GM19043 (cell line): ENCODE measurements around the gene RBM44.
"Not testable (repeated sequence)": the region's sequence is repeated elsewhere in the genome, so short reads cannot be mapped to it uniquely, and the experiment has no call there.

Experiments
- ATAC-seq: cut with Tn5 transposase; IDR thresholded peaks from one replicate; pipeline ENCODE4 v1.9.1; 2021; ENCODE audit warnings: low read depth; ENCODE audit not compliant: unreplicated experiment

RBM44 gene

DNA sequence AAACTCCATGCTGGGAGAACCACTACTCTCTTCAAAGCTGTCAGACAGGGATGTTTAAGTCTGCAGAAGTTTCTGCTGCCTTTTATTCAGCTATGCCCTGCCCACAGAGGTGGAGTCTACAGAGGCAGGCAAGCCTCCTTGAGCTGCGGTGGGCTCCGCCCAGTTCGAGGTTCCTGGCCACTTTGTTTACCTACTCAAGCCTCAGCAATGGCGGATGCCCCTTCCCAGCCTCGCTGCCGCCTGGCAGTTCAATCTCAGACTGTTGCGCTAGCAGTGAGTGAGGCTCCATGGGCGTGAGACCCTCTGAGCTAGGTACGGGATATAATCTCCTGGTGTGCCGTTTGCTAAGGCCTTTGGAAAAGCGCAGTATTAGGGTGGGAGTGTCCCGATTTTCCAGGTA is 50.4 kb downstream of the RBM44 start:
- ATAC-seq: not testable (repeated sequence)

DNA sequence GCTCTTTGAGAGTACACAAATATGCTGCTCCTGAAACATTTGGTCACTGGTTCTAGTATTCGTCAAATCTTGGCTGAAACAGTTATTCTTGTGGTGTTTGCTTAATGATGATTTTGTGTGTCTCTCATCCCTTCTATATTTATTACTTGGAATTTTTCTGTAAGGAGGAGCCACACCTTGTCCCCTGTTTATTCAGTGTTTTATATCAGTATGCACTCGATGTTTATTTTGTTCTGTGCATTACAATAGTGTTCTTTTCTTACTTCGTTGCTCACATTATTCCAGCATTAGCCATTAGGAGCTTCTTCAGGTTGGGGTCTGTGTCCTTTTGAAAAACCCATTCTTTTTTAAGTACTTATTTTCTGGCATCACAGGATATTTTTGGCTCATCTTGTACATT is 55.7 kb downstream of the RBM44 start:
- ATAC-seq: no peak

DNA sequence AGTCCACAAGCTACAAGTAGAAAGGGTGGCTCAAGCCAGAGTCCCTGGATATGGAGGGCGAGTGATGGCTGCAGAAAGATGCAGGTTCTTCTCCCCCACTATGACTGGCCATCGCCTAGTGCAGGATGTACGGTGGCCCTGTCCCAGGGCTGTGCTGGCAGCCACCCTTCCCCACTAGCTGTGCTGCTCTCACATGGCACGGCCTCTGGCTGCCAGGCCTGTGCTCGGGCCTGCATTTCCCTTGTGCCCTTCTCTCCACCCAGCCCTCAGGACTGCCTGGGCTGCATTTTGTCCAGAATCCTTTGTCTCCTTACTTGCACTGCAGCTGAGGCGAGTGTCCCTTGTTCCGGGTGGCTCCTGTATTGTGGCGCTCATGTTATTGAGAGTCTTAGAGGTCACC is 59.2 kb downstream of the RBM44 start:
- no peak for ATAC-seq

DNA sequence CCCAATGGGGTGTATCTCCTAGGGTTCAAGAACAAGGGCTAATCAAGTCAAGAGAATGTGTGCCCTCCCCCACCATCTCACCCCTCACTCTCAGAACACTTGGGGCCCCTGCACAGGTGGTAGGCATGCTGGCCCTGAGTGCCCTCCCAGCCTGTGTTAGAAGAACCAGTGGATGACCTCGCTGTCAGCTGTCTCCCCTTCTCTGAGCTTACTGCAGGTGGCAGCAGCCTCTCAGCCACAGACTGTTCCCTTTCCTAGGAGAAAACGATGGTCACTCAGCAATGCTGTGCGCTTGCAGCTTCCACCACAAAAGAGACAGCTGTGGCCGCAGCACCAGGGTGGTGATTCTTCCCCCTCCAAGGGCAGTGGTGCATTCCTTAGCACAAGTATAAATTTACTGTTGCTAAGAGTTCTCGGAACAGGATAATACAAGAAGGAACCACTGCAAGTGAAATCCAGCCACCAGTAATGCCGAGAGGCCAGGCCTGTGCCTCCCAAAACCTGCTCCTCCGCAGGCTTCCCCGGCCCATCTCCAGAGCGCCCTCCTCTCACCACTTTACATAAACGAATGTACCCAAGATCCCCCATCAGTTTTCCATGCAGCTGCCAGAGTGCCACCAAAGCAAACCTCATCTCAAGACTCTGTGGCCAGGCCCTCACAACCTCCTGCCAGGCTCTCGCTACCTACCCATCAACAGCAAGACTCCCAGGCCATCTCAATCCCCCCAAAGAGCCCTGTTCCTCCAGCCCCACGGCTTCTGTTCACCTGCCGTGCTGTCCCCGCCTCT is 59.9 kb downstream of the RBM44 start:
- ATAC-seq: no peak

DNA sequence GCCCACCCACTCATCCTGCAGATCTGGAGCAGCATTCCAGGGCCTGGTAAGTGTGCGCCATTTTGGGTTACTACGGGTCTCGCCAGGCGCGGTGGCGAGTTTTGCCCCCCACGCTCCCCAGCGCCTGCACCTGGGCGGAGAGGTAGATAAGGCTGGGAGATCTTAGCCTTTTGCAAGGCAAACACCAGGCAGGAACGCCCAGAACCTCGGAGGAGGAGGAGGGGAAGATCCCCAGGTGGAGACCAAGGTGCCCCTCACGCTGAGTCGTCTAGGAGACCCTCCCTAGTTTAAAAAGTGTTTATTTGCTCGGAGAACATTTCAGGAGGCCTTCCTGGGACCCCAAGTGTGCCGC is 60.5 kb downstream of the RBM44 start:
- ATAC-seq: no peak

DNA sequence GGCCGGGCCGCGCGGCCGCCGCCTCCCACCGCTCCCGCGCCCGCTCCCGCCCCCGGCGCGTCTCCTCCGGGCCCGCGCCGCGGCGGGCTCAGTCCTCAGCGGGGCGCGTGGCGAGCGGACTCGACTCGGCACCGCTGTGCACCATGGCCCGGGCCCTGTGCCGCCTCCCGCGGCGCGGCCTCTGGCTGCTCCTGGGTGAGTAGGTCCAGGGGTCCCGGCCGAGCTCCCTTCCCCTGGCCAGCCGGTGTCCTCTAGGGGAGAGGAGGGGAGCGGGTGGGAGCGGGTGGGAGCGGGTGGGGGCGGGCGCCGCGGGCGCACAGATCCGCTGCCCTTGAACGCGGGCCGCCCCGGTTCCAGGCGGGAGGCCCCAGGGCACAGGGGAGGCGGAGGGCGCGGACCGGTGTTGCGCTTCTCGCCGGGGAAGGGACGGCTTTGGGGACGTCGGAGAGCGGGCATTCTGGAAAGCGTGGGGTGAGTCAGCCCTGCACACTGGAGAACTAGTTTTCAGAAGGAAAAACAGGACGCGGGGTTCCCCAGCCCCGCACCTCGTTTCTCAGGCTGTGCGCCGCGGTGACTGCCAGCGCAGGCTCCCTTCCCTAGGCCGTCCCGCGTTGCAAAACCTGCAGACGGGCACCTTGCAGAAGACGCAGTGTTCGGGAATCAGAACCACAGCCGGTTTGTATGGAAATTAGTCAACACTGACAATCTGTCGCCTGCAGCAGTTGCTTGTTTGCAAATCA is 61.1 kb downstream of the RBM44 start, which contains the start of gene RAMP1:
TSS of gene RAMP1 (plus strand) at position 91 of the 740 bp plus-strand sequence. CDS start at position 144, 53 bp downstream.
- no peak for ATAC-seq

DNA sequence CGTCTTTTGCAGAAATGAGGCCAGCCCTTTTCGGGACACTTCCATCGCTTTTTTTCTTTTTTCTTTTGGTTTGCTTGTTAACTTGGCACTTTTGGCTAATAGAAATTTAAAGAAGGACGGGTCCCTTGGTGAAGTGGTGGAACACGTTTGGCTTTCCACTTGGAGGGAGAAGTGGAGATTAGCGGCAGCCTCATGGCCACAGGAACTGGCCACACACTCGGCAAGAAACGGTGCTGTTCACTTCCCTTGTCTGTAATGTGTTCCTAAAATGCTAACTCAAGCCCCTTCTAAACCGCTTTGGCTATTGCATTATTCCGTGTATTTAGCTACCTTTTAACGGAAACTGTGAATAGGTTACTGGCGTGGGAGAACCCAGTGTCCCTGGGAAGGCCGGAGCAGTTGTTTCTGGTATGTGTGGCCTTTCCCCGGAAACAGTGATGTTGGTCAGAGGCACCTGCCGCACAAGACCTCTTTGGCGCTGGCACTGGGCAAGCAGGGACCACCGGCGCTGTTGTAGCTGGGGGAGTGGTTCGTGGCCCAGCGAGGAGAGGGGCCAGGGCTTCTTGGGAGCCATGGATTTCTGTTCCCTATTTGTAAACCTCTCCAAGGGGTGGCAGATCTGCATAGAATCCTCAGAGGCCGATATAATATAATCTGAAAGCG is 61.8 kb downstream of the RBM44 start:
- no peak for ATAC-seq

DNA sequence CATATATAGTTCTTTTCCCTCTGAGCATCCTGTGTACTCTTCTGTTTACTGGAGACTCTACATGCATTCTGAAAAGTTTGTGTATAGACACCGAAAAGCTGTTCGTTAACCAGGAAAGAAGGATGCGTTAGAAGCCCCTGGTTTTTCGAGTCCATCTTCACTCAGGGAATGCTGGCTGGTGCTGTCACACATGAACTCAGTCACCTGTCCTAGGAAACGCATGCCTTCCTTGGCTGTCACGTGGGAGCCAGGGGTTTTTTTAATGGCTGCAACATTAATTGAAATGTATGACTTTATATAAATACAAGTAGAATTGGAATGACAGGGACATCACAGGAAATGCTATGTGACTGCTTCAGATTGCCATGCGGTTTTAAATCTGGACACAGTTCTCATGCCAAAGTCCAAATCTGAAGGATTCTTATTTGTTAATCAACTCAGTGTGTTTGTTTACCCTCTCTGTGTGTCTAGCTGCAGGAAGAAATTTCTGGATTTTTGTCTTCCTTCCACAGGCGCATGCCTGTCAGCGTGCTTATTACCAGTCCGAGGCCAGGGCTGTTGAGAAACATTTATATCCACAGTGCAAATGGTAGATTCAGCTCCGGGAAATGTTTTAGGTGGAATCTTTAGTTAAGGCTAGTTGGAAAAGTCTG is 63.4 kb downstream of the RBM44 start:
- ATAC-seq: no peak

DNA sequence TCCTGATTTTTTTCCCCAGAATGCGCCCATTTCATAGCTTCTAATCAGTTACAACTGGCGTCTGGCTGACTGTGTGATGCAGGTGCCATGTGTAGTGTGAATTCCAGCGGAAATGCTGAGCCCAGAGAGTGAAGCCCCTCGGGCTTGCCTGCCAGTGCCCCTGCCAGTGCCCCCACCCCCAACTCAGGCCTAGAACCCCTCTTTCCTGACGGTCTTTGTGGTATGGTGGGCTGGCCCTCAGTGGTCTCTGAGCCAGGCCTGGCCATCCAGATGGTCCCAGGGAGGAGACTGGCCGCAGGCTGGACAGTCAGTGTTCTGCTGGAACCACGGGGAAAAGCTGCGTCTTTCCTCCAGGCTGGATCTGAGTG is 63.9 kb downstream of the RBM44 start:
- no peak for ATAC-seq

DNA sequence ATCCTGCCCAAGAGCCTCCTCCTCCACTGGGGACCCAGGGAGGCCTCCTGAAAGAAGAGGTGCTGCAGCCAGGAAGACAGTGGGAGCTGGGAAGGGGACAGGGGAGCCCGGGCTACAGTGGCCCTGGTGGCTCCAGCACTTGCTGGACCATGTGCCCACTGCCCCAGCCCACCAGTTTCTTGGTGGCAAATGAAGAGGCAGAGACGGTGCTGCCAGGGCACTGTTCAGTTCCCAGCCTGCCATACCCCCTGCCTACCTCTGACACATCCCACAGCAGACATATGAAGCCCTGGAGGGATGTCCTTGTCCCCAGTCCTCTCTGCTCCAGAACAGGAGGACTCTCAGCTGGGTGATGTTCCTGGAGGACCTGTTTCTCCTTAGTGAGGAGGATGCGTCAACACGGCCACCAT is 64.5 kb downstream of the RBM44 start:
- ATAC-seq: no peak

DNA sequence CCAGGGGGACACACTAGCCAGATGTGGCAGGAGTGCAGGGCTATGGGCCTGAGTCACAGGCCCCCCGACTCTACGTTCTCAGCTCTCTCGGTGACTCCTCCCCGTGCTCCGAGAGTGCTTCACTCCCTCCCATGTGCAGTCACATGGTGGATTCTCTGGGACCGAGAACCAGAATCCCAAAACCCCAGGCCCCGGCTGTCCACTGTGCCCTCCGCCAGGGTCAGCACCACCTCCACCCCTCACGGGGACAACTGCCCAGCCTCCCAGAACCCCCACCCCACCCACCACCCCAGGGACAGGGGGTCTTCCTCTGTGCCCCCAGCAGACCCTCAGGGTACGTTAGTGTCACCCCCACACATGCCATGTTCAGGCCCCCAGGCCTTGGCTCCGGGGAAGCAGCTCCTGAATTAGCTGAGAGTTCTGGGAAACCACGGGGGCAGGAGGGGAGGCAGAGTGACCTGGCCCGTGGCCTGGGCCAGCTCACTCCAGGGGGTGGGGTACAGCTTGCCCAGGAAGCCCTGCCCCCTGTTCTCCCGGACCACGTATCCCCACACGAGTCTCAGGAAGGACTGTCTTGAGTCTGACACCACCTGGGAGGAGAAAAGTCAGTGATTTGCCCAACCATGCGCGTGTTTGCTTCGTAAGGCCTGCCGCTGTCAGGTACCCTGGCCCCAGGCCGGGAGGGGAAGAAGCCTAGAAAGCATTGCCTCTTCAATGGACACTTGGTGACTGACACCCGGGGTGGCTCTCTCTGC is 65.3 kb downstream of the RBM44 start:
- no peak for ATAC-seq

DNA sequence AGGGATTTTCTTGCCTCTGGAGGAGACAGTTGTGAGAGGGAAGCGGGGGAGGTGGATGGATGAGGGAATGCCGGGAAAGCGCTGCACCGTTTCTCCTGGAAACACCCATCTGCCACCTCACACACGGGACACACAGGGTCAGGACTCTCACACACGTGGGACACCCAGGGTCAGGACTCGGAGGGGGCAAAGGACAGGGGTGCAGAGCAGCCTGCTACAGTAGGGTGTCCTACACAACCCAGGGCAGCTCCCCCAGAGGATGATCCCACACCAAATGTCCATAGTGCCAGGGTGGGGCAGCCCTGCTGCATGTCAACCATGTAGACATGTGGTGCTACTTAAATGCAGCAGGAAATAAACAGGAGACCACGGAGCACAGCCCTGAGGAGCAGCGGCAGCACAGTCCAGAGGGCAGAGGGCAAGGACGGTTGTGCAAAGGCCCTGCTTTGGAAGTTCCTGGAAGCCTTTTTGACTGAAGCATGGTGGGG is 65.9 kb downstream of the RBM44 start:
- no peak for ATAC-seq

DNA sequence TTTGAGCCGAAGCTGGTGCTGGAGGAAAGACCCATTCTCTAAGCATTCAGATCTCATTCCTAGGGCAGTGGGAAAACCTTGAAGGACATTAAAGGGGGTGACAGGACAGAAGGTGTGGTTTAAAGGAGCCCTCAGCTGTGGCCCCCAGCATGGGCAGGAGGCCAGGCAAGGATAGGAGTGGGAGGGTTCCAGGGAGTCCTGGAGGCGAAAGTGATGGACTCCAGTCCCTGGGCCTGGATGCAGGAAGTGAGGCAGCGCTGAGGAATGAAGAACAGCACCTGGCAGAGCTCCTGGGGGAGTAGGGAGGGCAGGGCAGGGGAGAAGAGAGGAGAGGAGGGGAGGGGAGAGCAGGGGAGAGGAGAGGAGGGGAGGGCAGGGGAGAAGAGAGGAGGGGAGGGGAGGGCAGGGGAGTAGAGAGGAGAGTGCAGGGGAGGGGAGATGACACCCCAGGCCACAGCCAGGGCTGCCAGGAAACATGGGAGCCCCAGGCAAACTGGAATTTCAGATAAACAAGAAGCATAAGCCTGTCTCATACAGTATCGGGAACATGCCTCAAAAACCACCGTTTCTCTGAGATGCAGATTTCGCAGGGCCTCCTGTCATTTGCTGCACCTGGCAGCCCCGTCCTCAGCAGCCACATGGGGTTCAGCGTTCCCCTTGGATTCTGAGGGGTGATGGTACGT is 66.5 kb downstream of the RBM44 start:
- ATAC-seq: no peak

DNA sequence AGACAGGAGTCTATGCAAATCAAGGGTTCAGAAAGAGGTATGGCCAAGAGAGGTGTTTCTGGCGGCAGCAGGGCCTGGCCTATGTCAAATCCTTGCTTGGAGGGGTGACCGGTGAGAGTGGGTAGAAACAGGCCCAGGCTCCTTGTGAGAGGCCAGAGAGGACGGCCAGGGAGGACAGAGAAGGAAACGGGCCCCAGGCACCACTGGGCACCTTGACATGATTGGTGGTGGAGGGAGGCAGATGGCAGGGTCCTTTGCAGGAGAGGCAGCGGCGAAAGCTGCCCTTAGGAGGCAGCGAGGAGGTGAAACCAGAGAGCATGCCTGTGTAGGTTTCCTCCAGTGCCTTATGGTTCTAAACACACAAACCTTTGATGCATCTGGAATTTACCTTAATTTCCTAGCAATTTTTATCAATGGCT is 67.1 kb downstream of the RBM44 start:
- ATAC-seq: no peak

DNA sequence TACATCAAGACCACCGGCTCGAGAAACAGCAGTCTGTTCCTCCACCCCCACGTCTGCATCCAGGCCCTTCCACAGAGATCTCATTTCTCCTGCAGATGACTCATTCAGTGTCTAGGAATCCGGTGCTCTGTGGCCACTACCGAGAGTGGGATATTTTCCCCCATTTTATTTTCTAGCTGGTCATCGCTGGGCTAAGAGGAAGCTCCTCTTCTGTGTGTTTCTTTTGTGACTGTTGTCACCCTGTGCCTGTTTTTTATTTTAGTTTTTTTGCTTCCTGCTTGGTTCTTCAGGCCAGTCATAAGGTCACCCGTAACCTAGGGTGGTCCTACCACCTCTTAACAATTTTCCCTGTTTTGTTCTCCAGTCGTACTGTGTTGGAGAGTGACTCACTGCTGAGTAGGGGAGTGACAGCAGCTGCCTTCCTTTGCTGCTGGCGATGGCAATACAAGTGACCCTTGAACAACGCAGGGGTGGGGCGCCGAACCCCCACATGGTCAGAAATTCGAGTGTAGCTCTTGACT is 67.6 kb downstream of the RBM44 start:
- ATAC-seq: no peak

DNA sequence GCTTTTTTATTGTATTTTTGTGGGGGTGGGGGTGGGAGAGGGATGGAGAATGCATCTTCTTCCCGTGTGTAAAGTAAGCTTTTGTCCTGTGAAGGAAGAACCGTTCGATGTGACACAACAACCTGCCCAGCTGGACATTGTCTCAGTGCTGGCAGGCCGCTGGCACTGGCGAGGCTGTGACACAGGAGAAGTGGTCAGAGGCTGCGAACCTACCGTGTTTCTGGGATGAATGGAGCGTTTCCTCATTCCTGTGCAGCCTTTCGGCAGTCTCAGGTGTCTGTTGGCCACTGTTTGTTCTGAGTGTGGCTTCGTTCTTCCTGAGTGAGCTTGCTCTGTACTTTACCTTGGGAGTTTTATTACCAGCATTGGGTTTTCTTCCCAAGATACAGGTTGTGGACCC is 68.9 kb downstream of the RBM44 start:
- ATAC-seq: no peak

DNA sequence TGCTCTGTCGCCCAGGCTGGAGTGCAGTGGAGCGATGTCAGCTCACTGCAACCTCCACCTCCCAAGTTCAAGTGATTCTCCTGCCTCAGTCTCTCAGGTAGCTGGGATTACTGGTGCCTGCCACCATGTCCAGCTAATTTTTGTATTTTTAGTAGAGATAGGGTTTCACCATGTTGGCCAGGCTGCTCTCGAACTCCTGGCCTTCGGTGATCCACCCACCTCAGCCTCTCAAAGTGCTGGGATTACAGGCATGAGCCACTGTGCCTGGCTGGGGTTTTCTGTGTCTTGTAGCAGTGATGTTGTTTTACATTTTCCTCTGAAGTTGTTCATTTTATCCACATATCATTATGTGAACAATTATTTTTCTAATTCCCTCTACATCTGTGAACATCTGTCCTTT is 69.5 kb downstream of the RBM44 start:
- not testable (repeated sequence) for ATAC-seq

DNA sequence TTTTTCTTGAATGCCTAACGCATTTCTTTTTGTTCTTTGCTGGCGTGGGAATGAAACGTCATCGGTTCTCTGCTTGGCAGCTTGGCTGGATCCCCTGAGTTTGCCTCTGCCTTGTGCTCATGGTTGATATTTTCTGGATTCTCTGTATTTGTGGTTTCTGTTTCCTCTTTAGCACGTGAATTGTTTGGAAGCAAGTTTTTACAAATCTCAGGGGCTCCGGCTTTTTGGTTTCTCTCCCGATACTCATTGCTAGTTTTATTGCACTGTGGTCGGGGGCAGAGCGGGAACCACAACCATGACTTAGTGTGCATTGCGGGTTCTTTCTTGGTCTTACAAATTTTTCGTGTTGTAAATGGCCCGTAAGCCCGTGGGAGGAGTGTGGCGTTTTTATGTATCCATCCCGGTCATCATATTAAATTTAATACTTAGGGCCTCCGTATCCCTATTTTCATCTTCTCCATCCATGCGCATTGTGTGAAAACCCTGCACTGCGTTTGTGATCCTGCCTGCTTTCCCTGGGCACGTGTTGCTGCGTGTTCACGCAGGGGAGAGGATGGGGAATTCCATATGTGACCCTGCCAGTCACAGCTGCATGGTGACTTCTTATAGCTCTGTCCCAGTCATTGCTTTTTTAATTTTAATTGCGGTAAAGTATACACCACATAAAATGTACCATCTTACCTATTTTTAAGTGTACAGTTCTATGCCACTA is 70.2 kb downstream of the RBM44 start:
- no peak for ATAC-seq
